Tibial nerve (tissue), 4 donors: Measurements from ENCODE around the gene OPRD1. TPM values are rescaled to one million over a fixed set of nuclear protein-coding genes. Genes with fewer than 3 reads are reported as not detected.

ENCODE experiments used
- DNase-seq, 2 donors: peaks; one replicate each; pipeline ENCODE4 v3.0.0-alpha.2; 2019; ENCODE audit warnings: low spot score in 2 of 2
- H3K27ac ChIP-seq, 4 donors: fragments of 200-600 bp; sonication (generic) in 3 of 4; one replicate each; pipeline ENCODE4 v1.5.1; 2017 to 2019; ENCODE audit warnings: mild to moderate bottlenecking in 1 of 4
- H3K27me3 ChIP-seq, 2 donors: fragments of 200-600 bp; sonication (generic) in 1 of 2; one replicate each; pipeline versions ENCODE4 v1.5.1 to v1.6.0; 2017 to 2019
- H3K36me3 ChIP-seq, 3 donors: fragments of 200-600 bp; sonication (generic); one replicate each; pipeline ENCODE4 v1.5.1; 2018 to 2019
- H3K4me1 ChIP-seq, 4 donors: fragments of 200-600 bp; sonication (generic) in 3 of 4; one replicate each; pipeline ENCODE4 v1.5.1; 2017 to 2019
- H3K4me3 ChIP-seq, 4 donors: fragments of 200-600 bp; sonication (generic) in 3 of 4; one replicate each; pipeline ENCODE4 v1.5.1; 2017 to 2019; ENCODE audit warnings: mild to moderate bottlenecking in 1 of 4, moderate library complexity in 1 of 4
- H3K9me3 ChIP-seq, 4 donors: fragments of 200-600 bp; sonication (generic) in 3 of 4; one replicate each; pipeline ENCODE4 v1.5.1; 2017 to 2019
- CTCF ChIP-seq, 5 experiments: fragments of 200-600 bp in 3 of 5; fragments of 450-650 bp in 2 of 5; sonication (generic) in 3 of 5; IDR thresholded peaks; one replicate each; pipeline ENCODE4 v1.5.1; 2016 to 2019; ENCODE audit warnings: antibody characterized with exemption in 5 of 5, mild to moderate bottlenecking in 3 of 5, moderate library complexity in 2 of 5
- EP300 ChIP-seq, 2 donors: sonication (generic); formaldehyde crosslinking; IDR thresholded peaks; one replicate each; pipeline ENCODE4 v1.6.1; 2017; ENCODE audit warnings: antibody characterized with exemption in 2 of 2, mild to moderate bottlenecking in 1 of 2
- POLR2A ChIP-seq, 2 donors: fragments of 450-650 bp; IDR thresholded peaks; one replicate each; pipeline ENCODE4 v1.6.1; 2017; ENCODE audit warnings: antibody characterized with exemption in 2 of 2, mild to moderate bottlenecking in 2 of 2, moderate library complexity in 2 of 2
- WGBS, 2 donors: methylation state at CpG; one replicate each; pipeline ENCODE4 v1.1.5; 2018; 5-methylcytosine and 5-hydroxymethylcytosine counted together
- total RNA-seq, 4 donors: library from RNA; depleted of rRNA; stranded (reverse); fragments of >200 nt; gene quantifications; one replicate each; pipeline ENCODE4 v1.1.0, GENCODE V29; 2016

Gene OPRD1
- total RNA-seq, 4 donors from 2014 or later = not detected

GRCh38 chr1:28894785-28895184, 82.8 kb downstream of the OPRD1 start:
- H3K27me3 ChIP-seq = no peaks in the 10 kb centered on the region
- H3K9me3 ChIP-seq = no peaks in the 10 kb centered on the region
- no peak overlapping the region for H3K4me3 ChIP-seq
- DNase-seq = no peak
- 52 to 55% methylated on average over 2 of the region's 2 CpGs for WGBS, 2 donors
- no peak overlapping the region for H3K27ac ChIP-seq
- H3K36me3 ChIP-seq = no peaks in the 10 kb centered on the region
- H3K4me1 ChIP-seq = peaks cover 0 to 10% (median 0%) of the 10 kb centered on the region in 4 donors
- TF ChIP-seq CTCF (IDR thresholded peaks at IDR 0.05) = no peak
- no peak for TF ChIP-seq POLR2A (IDR thresholded peaks at IDR 0.05)
- TF ChIP-seq EP300 (IDR thresholded peaks at IDR 0.05) = no peak

GRCh38 chr1:28895896-28896608, 84.1 kb downstream of the OPRD1 start:
- no peak for TF ChIP-seq EP300 (IDR thresholded peaks at IDR 0.05)
- no peak for TF ChIP-seq CTCF (IDR thresholded peaks at IDR 0.05)
- no peak for TF ChIP-seq POLR2A (IDR thresholded peaks at IDR 0.05)
- no peak overlapping the region for H3K27ac ChIP-seq
- no peaks in the 10 kb centered on the region for H3K9me3 ChIP-seq
- H3K4me1 ChIP-seq = peaks cover 0 to 10% (median 0%) of the 10 kb centered on the region in 4 donors
- H3K27me3 ChIP-seq = no peaks in the 10 kb centered on the region
- 76 to 77% methylated on average over 4 of the region's 4 CpGs for WGBS, 2 donors
- no peak overlapping the region for H3K4me3 ChIP-seq
- H3K36me3 ChIP-seq = no peaks in the 10 kb centered on the region
- no peak for DNase-seq

- Histone ChIP-seq H3K27me3 (no peaks in the 10 kb centered on the region), H3K4me1 (peaks cover 0 to 10% (median 0%) of the 10 kb centered on the region in 4 donors), H3K9me3 (no peaks in the 10 kb centered on the region), H3K4me3 (no peak overlapping the region), H3K36me3 (no peaks in the 10 kb centered on the region), H3K27ac (no peak overlapping the region)
- no peak for DNase-seq
- WGBS, 2 donors = 57 to 59% methylated on average over 3 of the region's 3 CpGs
- TF ChIP-seq CTCF (IDR thresholded peaks at IDR 0.05) = no peak
- TF ChIP-seq POLR2A (IDR thresholded peaks at IDR 0.05) = no peak
- no peak for TF ChIP-seq EP300 (IDR thresholded peaks at IDR 0.05)
Observed at GRCh38 chr1:28896609-28896986, 84.6 kb downstream of the OPRD1 start.

GRCh38 chr1:28897789-28898188, 85.8 kb downstream of the OPRD1 start:
- H3K9me3 ChIP-seq = no peaks in the 10 kb centered on the region
- peaks cover 0 to 10% (median 0%) of the 10 kb centered on the region in 4 donors for H3K4me1 ChIP-seq
- H3K27ac ChIP-seq = no peak overlapping the region
- DNase-seq = no peak
- no peaks in the 10 kb centered on the region for H3K27me3 ChIP-seq
- no peak overlapping the region for H3K4me3 ChIP-seq
- WGBS, 2 donors = 78 to 82% methylated on average over 4 of the region's 4 CpGs
- no peaks in the 10 kb centered on the region for H3K36me3 ChIP-seq
- TF ChIP-seq EP300 (IDR thresholded peaks at IDR 0.05) (no peak), POLR2A (IDR thresholded peaks at IDR 0.05) (no peak), CTCF (IDR thresholded peaks at IDR 0.05) (no peak)

- no peaks in the 10 kb centered on the region for H3K27me3 ChIP-seq
- H3K4me1 ChIP-seq = peaks cover 0 to 10% (median 0%) of the 10 kb centered on the region in 4 donors
- DNase-seq = no peak
- H3K9me3 ChIP-seq = no peaks in the 10 kb centered on the region
- WGBS, 2 donors = 45 to 51% methylated on average over 3 of the region's 3 CpGs
- H3K27ac ChIP-seq = no peak overlapping the region
- no peaks in the 10 kb centered on the region for H3K36me3 ChIP-seq
- no peak overlapping the region for H3K4me3 ChIP-seq
- TF ChIP-seq EP300 (IDR thresholded peaks at IDR 0.05) (no peak), CTCF (IDR thresholded peaks at IDR 0.05) (no peak), POLR2A (IDR thresholded peaks at IDR 0.05) (no peak)
Observed at GRCh38 chr1:28898405-28898881, 86.5 kb downstream of the OPRD1 start.
